Stimulated activated CD4-positive, alpha-beta T cell treated with anti-CD3 and anti-CD28 coated beads, Interleukin-15, amount 100 ng/mL, for 1 hour (primary cell): ENCODE data around the gene SPRED2.
"Not testable (repeated sequence)": the region's sequence is repeated elsewhere in the genome, so short reads cannot be mapped to it uniquely, and the experiment has no call there.

Source experiments
- DNase-seq, 2 donors: peaks; one replicate each; pipeline ENCODE4 v3.0.0-alpha.2; 2020; ENCODE audit warnings: low read depth in 1 of 2, low spot score in 1 of 2

SPRED2 gene

GRCh38 chr2:65349863-65350262, 82.5 kb downstream of the SPRED2 start:
- no peak for DNase-seq

GRCh38 chr2:65347913-65348312, 84.5 kb downstream of the SPRED2 start:
- no peak for DNase-seq

- no peak for DNase-seq
These were observed 86.8 kb downstream of the SPRED2 start for GRCh38 chr2:65345631-65346030.

GRCh38 chr2:65344689-65345088, 87.7 kb downstream of the SPRED2 start:
- DNase-seq, result no peak

- no peak for DNase-seq
These were observed 88.2 kb downstream of the SPRED2 start for GRCh38 chr2:65344182-65344581.

DNA sequence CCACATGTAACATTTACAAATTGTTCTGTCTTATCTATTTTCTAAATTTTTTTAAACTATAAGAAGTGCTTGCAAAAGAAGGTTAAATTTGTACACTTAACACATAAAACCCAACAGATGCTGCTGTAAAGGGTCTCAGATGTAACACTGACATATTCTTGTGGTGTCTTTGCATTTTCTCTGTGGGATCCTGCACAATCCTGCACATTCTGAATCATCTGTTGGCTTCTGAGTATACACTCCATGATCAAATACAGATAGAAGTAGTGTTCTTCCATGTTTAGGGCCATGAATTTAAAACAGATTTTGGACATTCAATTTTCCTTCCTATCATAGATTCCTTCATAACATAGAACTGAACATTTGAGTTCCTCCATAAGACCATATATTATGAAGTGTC, 89.0 kb downstream of the SPRED2 start:
- DNase-seq, result no peak

DNA sequence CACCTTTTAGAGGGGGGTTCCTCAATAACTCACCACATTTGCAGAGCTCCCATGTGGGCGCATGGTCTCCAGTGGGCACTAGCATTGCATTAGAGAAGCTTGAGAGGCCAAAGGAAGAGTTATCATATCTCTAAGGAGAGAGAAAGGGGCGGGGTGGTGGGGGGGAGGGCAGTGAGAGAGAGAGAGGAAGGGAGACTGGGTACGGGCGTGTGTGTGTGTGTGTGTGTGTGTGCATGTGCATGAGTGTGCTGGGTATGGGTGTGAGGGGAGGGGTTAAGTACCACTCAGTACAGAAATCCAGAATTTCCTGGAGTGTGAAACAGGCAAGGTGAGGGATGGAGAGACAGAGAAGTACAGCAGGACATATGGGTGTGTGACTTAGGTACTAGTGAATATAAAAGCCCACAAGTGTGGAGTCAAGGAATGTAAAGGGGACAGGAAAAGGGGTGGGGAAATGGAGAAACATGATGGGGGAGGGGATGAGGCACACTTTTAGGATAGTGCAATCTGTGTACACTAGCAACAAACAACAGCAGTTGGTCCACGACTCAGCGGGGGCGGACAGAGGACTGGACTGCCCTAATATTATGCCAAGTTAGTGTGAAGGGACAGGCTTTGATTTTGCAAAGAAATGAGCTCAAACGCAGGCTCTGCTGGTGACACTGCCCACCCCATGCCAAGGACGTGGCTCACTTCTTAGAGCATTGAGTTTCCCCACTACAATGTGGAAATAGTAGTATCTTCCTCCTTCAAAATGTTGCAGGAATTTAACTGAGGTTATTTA, 91.3 kb downstream of the SPRED2 start:
- DNase-seq, result no peak

- DNase-seq, result no peak
These were observed 92.8 kb downstream of the SPRED2 start for GRCh38 chr2:65339648-65340047.

DNA sequence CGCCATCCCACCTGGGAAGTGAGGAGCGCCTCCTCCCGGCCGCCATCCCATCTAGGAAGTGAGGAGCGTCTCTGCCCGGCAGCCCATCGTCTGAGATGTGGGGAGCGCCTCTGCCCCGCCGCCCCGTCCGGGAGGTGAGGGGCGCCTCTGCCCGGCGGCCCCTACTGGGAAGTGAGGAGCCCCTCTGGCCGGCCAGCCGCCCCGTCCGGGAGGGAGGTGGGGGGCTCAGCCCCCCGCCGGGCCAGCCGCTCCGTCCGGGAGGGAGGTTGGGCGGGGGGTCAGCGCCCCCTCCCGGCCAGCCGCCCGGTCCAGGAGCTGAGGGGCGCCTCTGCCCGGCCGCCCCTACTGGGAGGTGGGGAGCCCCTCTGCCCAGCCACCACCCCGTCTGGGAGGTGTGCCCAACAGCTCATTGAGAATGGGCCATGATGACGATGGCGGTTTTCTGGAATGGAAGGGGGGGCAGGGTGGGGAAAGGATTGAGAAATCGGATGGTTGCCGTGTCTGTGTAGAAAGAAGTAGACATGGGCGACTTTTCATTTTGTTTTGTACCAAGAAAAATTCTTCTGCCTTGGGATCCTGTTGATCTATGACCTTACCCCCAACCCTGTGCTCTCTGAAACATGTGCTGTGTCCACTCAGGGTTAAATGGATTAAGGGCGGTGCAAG, 93.4 kb downstream of the SPRED2 start:
- DNase-seq, result not testable (repeated sequence)

DNA sequence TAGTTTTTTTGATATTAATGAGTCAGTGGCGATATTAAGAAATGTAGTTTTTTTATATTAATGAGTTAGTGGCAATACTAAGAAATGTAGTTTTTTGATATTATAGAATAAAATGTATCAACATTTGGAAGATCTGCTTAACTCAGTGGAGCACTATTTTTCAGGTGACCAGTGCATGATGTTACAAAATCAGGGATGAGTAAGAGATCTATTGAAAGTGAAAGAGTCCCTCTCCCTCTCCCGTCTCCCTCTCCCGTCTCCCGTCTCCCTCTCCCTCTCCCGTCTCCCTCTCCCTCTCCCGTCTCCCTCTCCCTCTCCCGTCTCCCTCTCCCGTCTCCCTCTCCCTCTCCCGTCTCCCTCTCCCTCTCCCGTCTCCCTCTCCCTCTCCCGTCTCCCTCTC, 94.5 kb downstream of the SPRED2 start:
- not testable (repeated sequence) for DNase-seq

- no peak for DNase-seq
These were observed 97.7 kb downstream of the SPRED2 start for GRCh38 chr2:65334714-65335113.

- no peak for DNase-seq
These were observed 100.9 kb downstream of the SPRED2 start for GRCh38 chr2:65331336-65332025.

- no peak for DNase-seq
These were observed 102.9 kb downstream of the SPRED2 start for GRCh38 chr2:65329525-65329924.

DNA sequence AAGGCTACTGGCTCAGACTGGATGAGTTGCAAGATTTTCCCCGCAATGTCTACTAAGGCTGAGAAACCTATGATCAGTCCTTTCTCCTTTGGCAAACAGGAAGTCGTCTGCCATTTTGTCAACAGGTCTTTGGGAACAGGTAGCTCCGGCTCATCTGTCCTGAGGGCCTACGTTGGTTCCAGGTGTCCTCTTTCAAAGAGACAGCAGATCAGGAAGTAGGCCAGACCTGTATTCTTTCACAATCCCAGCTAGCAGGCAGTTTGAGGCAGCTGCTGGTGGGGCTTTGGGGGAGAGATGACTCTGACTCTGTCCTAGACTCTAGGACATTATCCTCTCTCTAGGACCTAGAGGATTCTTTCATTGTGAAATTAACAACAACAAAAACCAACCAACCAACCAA, 106.1 kb downstream of the SPRED2 start:
- DNase-seq, result no peak

DNA sequence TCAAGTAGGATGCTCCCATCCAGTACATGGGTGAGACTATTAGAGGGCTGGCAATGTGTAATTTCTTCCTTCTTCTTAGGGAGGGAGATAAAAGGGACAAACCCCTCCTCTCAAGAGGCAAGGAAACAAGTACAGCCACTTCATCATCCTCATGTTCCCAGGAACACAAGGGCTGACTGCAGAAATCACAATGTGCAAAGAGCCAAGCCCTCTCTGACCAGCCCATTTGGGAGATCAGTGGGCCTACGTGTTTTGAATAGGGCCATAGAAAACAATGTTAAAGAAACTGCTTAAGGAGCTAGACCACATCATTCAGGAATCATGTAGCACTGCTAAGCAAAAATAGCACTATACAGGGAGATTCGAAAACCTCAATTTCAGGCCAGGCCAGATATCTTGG, 107.3 kb downstream of the SPRED2 start:
- no peak for DNase-seq

GRCh38 chr2:65320946-65321345, 111.5 kb downstream of the SPRED2 start:
- no peak for DNase-seq

DNA sequence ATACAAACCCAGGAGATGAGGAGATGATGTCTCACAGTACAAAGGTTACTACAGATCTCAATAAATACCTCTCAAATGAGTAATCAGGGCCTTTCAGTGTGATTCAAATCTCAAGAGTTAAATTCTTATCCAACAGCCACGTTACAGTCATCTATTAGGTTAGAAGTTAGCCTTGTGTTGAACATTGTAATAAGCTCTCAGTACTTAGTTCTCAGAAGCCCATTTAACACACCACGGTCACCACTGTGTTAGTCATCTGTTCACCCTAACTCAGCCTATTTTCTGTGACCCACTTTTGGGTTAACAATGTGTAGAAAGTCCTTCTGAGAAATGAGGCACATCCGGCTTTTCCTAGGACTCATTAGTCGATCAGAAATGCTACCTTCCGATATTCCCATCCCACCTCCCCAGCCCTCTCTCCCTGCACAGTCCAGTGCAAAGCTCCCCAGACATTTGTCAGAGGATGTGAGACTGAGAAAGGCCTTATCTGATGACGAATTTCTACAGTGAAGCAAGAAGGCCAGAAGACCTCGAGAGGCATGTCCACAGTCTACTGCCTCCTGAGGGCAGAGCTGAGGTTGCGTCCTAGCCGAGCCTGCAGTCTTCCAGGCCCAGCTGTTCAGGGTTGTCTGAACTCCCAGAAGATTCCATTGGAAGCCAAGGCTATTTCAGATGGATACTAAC, 112.2 kb downstream of the SPRED2 start:
- DNase-seq, result no peak

- no peak for DNase-seq
These were observed 112.7 kb downstream of the SPRED2 start for GRCh38 chr2:65319674-65320041.

DNA sequence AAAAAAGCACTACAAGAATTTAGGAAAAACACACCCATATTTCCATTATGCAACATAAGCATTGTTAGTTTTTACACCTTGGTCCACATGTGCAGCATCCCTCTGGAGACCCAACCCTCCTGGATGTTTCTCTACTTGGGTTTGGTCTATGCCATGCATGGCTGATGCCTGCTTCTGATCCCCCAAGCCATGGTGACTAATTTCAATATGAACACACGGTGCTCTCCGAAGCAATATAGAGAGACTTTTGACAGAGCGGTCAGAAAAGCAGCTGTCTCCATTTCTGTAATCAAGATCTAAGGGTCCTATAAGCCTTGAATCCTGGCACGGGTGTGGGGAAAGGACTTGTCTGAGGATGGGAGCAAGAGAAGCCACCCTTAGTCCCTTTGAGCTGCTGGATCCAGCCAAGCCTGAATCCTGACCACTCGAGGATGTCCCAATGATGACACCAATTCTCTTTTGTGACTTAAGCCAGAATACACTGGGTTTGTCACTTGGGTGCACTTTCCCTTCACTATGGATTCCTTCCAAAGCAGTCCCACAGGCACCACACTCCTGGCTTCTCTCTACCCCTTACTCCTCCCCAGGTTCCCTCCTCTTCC, 113.2 kb downstream of the SPRED2 start:
- DNase-seq, result no peak

GRCh38 chr2:65317841-65318240, 114.6 kb downstream of the SPRED2 start:
- no peak for DNase-seq

DNA sequence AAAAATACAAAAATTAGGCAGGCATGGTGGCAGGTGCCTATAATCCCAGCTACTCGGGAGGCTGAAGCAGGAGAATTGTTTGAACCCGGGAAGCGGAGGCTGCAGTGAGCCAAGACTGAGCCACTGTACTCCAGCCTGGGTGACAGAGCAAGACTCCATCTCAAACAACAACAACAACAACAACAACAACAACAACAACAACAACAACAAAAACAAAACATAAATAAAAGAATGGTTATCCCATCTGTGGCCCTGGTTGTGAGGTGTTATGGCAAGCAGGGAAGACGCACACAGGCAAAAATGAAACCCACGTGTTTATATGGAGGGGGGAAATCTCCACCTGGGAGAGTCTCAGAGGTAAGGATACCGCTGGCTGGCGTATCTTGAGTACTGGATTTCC, 115.0 kb downstream of the SPRED2 start:
- DNase-seq, result not testable (repeated sequence)
